HG03025 (cell line): ENCODE data around the gene PISD.

Source experiments
- ATAC-seq: cut with Tn5 transposase; IDR thresholded peaks from one replicate; pipeline ENCODE4 v1.9.1; 2021; ENCODE audit warnings: mild to moderate bottlenecking, moderate library complexity; ENCODE audit not compliant: unreplicated experiment, low FRiP score

PISD gene

DNA sequence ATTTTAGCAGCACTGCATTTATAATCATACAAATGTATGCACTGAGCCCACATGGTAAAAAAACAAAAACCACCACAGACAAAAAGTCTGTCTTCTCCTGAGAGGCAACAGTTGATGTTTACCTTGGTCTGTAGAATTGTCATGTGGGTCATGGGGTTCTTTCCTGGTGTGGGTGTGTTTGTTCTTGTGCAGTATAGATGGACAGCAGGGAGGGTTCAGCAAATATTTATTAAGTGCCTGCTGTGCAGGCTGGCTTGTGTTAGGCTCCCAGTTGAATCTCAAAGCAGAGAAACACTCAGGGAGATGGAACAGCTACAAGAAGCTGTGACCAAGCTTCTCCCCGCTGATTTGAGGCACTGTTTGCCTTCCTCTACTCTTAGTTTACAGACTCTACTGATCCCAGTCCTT lies 82.2 kb downstream of the PISD start:
- no peak for ATAC-seq

DNA sequence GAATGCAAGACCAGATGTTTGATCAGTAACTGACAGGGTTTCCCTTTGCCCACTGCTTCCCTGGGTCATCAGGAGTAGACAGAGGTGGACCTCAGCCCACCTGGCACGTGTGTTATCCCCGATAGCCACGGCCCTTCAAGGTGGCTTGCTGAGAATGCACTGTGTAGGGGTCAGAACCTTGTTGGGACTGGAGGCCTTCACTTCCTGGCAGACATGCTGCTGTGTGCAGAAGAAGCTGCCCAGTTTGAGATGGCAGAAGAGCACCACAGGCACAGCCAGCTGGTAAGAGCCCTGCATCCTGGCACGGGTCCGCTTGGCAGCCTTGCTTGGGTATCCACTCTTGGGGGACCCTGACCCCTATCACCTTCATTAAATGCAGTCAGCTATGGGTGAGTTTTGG lies 83.8 kb downstream of the PISD start:
- no peak for ATAC-seq

DNA sequence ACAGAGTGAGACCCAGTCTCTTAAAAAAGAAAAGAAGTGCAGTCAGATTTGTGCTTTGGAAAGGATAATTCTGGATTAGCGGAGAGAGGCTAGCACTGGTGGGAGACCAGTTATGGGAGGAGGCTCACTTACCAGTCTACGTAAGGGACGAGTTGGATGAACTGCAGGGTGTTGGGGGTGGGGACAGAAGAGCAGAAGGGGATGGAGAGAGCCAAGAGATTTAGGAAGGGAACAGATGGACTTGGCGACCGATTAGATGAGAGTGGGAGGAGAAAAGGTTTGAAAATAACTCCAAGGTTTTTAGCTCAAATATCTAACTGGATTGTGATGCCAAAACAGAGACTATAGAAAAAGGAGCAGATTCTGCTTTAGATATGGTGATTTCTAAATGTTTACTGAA lies 84.3 kb downstream of the PISD start:
- ATAC-seq: no peak

DNA sequence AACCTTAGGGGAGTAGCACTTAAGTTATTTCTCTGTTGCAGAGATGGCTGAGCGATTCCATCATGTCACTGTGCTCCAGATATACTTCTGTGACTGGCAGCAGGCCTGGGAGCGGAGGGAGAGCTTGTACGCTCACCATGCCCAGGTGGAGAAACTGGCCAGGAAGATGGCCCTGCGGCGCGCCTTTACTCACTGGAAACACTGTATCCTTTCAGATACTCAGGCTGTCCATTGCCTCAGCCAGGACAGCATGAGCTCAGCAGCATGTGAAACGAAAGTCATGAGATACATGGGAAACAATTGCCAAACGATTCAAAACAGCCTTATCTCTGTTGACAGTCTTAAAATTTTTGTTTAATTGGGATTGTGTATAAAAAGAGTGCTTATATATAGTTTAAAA lies 86.8 kb downstream of the PISD start:
- no peak for ATAC-seq

DNA sequence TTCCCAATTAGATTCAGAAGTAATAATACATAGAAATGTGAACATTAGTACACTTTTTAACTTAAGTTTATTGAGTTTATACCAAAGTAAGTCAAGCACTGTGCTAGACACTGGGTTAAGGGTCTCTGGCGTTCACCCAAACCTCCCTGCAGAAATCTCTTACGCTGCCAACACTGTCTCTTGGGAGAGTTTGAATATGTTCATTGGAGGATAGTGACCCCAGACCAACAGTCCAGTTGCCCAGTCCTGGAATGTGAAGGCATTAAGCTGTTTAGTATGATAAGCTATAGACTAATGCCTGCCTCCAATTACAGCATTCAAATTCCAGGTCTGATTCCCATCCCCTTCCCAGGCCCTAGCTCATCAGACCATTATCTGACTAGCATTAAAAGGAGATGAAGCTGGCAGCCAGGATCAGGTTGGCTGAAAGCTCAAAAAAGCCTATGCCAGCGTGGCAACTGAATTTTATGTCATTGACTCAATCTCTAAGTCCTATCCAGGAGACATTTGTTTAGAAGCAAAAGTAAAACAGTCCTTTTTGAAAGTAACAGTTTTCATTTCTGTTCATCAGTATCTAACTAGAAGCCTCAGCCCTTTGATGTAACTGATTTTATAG lies 87.9 kb downstream of the PISD start:
- ATAC-seq: no peak

DNA sequence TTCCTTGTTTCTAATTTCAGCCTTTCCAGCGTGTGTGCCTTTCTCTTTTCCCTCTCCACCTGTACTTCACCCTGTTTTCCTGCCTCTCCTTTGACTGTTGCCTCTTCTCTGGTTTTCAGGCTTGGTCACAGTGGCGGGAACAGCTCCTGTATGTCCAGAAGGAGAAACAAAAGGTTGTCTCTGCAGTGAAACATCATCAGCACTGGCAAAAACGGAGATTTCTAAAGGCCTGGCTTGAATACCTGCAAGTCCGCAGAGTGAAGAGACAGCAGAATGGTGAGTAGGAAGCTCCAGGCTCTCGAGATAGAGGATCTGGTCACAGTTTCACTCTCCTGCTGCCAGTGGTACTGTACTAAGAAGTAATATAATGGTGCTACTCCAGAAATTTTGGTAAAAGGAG lies 89.1 kb downstream of the PISD start:
- no peak for ATAC-seq

DNA sequence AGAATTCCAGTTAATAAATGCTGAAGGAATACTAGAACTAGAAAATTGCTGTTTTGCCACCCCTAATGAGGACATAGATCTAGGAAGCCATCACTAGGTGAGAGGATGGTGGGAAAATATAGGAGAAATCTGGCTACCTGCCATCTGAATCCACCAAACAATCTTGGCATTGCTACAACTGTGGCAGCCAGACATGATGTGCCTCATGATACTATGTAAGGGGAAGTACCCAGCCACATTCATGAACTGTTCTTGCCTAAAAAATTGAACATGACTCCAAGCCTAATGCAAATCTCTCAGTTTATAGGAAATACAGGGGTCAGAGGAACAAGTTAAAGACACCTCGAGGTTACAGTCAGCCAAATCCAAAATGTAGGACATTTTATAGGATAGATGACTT lies 92.9 kb downstream of the PISD start:
- no peak for ATAC-seq
